Osteocyte (in vitro differentiated cells): ENCODE results near the gene GPR3. TPM values are rescaled to one million over a fixed set of nuclear protein-coding genes. Genes with fewer than 3 reads are reported as not detected.

Experiments
- DNase-seq: peaks from one replicate; pipeline ENCODE4 v3.0.0; 2021; ENCODE audit warnings: mixed read lengths; ENCODE audit not compliant: unreplicated experiment; ENCODE audit errors: extremely low spot score
- H3K27ac Mint-ChIP-seq: one replicate; pipeline ENCODE4 v1.8.0; 2021; ENCODE audit warnings: mild to moderate bottlenecking, mixed read lengths; ENCODE audit not compliant: unreplicated experiment
- H3K27me3 Mint-ChIP-seq: one replicate; pipeline ENCODE4 v1.8.0; 2021; ENCODE audit warnings: mixed read lengths; ENCODE audit not compliant: unreplicated experiment
- H3K36me3 Mint-ChIP-seq: one replicate; pipeline ENCODE4 v1.8.0; 2021; ENCODE audit warnings: mixed read lengths; ENCODE audit not compliant: unreplicated experiment
- H3K4me1 Mint-ChIP-seq: one replicate; pipeline ENCODE4 v1.8.0; 2021; ENCODE audit warnings: mixed read lengths; ENCODE audit not compliant: unreplicated experiment
- H3K4me3 Mint-ChIP-seq: one replicate; pipeline ENCODE4 v1.8.0; 2021; ENCODE audit warnings: mild to moderate bottlenecking, moderate library complexity, mixed read lengths; ENCODE audit not compliant: unreplicated experiment
- H3K9me3 Mint-ChIP-seq: one replicate; pipeline ENCODE4 v1.8.0; 2021; ENCODE audit warnings: mixed read lengths; ENCODE audit not compliant: unreplicated experiment
- CTCF ChIP-seq: fragments of 200-600 bp; sonication (generic); IDR thresholded peaks from 2 replicates; pipeline ENCODE4 v1.5.0; 2021; ENCODE audit warnings: antibody characterized with exemption, mild to moderate bottlenecking, moderate library complexity
- total RNA-seq: library from RNA; stranded (reverse); gene quantifications from 2 replicates; pipeline ENCODE4 v1.2.1, GENCODE V29; 2021

Gene GPR3
- total RNA-seq, 1 donor from 2014 or later = 0.56 TPM

- Mint-ChIP-seq H3K4me1 (peaks cover 21% of the 10 kb centered on the region), H3K9me3 (no peaks in the 10 kb centered on the region), H3K27ac (no peak overlapping the region), H3K27me3 (no peaks in the 10 kb centered on the region), H3K36me3 (no peaks in the 10 kb centered on the region), H3K4me3 (no peak overlapping the region)
- no peak for TF ChIP-seq CTCF
- no peak for DNase-seq
Observed at GRCh38 chr1:27346991-27347624, 45.3 kb upstream of the GPR3 start.

GRCh38 chr1:27348861-27349783 is 43.3 kb upstream of the GPR3 start:
- peaks cover 14% of the 10 kb centered on the region for H3K4me1 Mint-ChIP-seq
- no peak for TF ChIP-seq CTCF
- no peak for DNase-seq
- H3K9me3 Mint-ChIP-seq = no peaks in the 10 kb centered on the region
- H3K36me3 Mint-ChIP-seq = no peaks in the 10 kb centered on the region
- H3K27ac Mint-ChIP-seq = no peak overlapping the region
- H3K27me3 Mint-ChIP-seq = no peaks in the 10 kb centered on the region
- peak overlapping the region; percentile 18 for H3K4me3 Mint-ChIP-seq

GRCh38 chr1:27349784-27350662 is 42.4 kb upstream of the GPR3 start:
- Mint-ChIP-seq H3K36me3 (no peaks in the 10 kb centered on the region), H3K4me3 (peak overlapping the region; percentile 38), H3K4me1 (peaks cover 14% of the 10 kb centered on the region), H3K27ac (no peak overlapping the region), H3K9me3 (no peaks in the 10 kb centered on the region), H3K27me3 (no peaks in the 10 kb centered on the region)
- TF ChIP-seq CTCF = no peak
- no peak for DNase-seq

GRCh38 chr1:27350663-27351540 is 41.5 kb upstream of the GPR3 start:
- H3K9me3 Mint-ChIP-seq = no peaks in the 10 kb centered on the region
- no peak overlapping the region for H3K27ac Mint-ChIP-seq
- no peak for TF ChIP-seq CTCF
- H3K27me3 Mint-ChIP-seq = no peaks in the 10 kb centered on the region
- no peak for DNase-seq
- peaks cover 7% of the 10 kb centered on the region for H3K36me3 Mint-ChIP-seq
- peaks cover 14% of the 10 kb centered on the region for H3K4me1 Mint-ChIP-seq
- peak overlapping the region; percentile 26 for H3K4me3 Mint-ChIP-seq
